ENCODE measurements around the gene DNAJC15. TPM values are rescaled to one million over a fixed set of nuclear protein-coding genes. Genes with fewer than 3 reads are reported as not detected.
"Not testable (repeated sequence)": the region's sequence is repeated elsewhere in the genome, so short reads cannot be mapped to it uniquely, and the experiment has no call there.

Gene DNAJC15
- total RNA-seq, 3 donors from 2014 or later: 9.2 to 14.4 (median 12.9) TPM

GRCh38 chr13:43033038-43033437 is 9.7 kb downstream of the DNAJC15 start:
- TF ChIP-seq POLR2AphosphoS5 (IDR thresholded peaks at IDR 0.05): no peak
- no peak overlapping the region for H3K4me3 ChIP-seq
- no peaks in the 10 kb centered on the region for H3K36me3 ChIP-seq
- H3K27ac ChIP-seq: no peak overlapping the region
- H3K4me1 ChIP-seq: no peaks in the 10 kb centered on the region
- no peaks in the 10 kb centered on the region for H3K9me3 ChIP-seq
- intact Hi-C loops (cut with DNase I; ENCODE audit: low total_unique reads): no loop called here
- no peak for DNase-seq (ENCODE audit: low spot score in 2 of 2)
- H3K27me3 ChIP-seq: no peaks in the 10 kb centered on the region

GRCh38 chr13:43036351-43037250 is 13.2 kb downstream of the DNAJC15 start:
- Histone ChIP-seq H3K36me3 (no peaks in the 10 kb centered on the region), H3K4me1 (no peaks in the 10 kb centered on the region), H3K27ac (no peak overlapping the region), H3K4me3 (no peak overlapping the region), H3K9me3 (no peaks in the 10 kb centered on the region), H3K27me3 (no peaks in the 10 kb centered on the region)
- TF ChIP-seq POLR2A (IDR thresholded peaks at IDR 0.05) (no peak), POLR2AphosphoS5 (IDR thresholded peaks at IDR 0.05) (no peak), CTCF (IDR thresholded peaks at IDR 0.05) (no peak)
- DNase-seq (ENCODE audit: low spot score in 2 of 2): no peak
- intact Hi-C loops (cut with DNase I; ENCODE audit: low total_unique reads): no loop called here

DNA sequence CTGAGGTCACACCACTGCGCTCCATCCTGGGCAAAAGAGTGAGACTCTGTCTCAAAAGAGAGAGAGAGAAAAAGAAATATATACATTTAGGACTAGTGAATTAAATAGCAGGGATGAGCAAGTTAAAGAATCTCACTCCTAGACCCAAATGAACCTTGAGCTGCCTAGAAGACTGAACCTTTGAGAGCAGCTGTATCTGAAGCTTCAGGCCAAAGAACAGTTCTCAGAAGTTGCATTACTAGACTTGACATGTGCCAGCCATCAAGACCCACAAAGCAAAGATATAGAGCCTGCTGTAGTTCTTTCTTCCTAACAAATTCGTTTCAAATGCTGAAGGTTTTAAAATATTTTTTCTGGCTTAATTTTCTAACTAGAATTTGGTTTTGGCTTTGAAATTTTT is 16.6 kb downstream of the DNAJC15 start:
- intact Hi-C loops (cut with DNase I; ENCODE audit: low total_unique reads): no loop called here
- DNase-seq (ENCODE audit: low spot score in 2 of 2): no peak
- H3K36me3 ChIP-seq: no peaks in the 10 kb centered on the region
- no peak for TF ChIP-seq POLR2A (IDR thresholded peaks at IDR 0.05)
- no peak for TF ChIP-seq POLR2AphosphoS5 (IDR thresholded peaks at IDR 0.05)
- no peak for TF ChIP-seq CTCF (IDR thresholded peaks at IDR 0.05)
- no peaks in the 10 kb centered on the region for H3K9me3 ChIP-seq
- no peaks in the 10 kb centered on the region for H3K4me1 ChIP-seq
- H3K4me3 ChIP-seq: no peak overlapping the region
- no peaks in the 10 kb centered on the region for H3K27me3 ChIP-seq
- H3K27ac ChIP-seq: no peak overlapping the region

DNA sequence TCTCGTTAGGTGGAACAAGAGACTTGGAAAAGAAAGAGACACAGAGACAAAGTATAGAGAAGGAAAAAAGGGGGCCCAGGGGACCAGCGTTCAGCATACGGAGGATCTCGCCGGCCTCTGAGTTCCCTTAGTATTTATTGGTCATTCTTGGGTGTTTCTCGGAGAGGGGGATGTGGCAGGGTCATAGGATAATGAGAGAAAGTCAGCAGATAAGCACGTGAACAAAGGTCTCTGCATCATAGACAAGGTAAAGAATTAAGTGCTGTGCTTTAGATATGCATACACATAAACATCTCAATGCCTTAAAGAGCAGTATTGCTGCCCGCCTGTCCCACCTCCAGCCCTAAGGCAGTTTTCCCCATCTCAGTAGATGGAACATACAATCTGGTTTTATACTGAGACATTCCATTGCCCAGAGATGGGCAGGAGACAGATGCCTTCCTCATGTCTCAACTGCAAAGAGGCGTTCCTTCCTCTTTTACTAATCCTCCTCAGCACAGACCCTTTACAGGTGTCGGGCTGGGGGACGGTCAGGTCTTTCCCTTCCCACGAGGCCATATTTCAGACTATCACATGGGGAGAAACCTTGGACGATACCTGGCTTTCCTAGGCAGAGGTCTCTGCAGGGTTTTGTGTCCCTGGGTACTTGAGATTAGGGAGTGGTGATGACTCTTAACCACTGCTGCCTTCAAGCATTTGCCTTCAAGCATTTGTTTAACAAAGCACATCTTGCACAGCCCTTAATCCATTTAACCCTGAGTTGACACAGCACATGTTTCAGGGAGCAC is 17.4 kb downstream of the DNAJC15 start:
- H3K27me3 ChIP-seq; H3K9me3 ChIP-seq; intact Hi-C loops (cut with DNase I; ENCODE audit: low total_unique reads); DNase-seq (ENCODE audit: low spot score in 2 of 2); H3K4me3 ChIP-seq; H3K27ac ChIP-seq; H3K4me1 ChIP-seq; H3K36me3 ChIP-seq: not testable (repeated sequence)

GRCh38 chr13:43041369-43041921 is 18.1 kb downstream of the DNAJC15 start:
- Histone ChIP-seq H3K4me1 (no peaks in the 10 kb centered on the region), H3K27me3 (no peaks in the 10 kb centered on the region), H3K9me3 (no peaks in the 10 kb centered on the region), H3K36me3 (no peaks in the 10 kb centered on the region), H3K27ac (no peak overlapping the region), H3K4me3 (no peak overlapping the region)
- intact Hi-C loops (cut with DNase I; ENCODE audit: low total_unique reads): no loop called here
- no peak for DNase-seq (ENCODE audit: low spot score in 2 of 2)
- TF ChIP-seq CTCF (IDR thresholded peaks at IDR 0.05): no peak

- Histone ChIP-seq H3K27ac (no peak overlapping the region), H3K4me3 (no peak overlapping the region), H3K9me3 (no peaks in the 10 kb centered on the region), H3K36me3 (no peaks in the 10 kb centered on the region), H3K4me1 (no peaks in the 10 kb centered on the region), H3K27me3 (no peaks in the 10 kb centered on the region)
- no peak for DNase-seq (ENCODE audit: low spot score in 2 of 2)
- TF ChIP-seq POLR2AphosphoS5 (IDR thresholded peaks at IDR 0.05) (no peak), POLR2A (IDR thresholded peaks at IDR 0.05) (no peak), CTCF (IDR thresholded peaks at IDR 0.05) (no peak)
- intact Hi-C loops (cut with DNase I; ENCODE audit: low total_unique reads): no loop called here
Observed at GRCh38 chr13:43042410-43042921, 19.1 kb downstream of the DNAJC15 start.
